ENCODE data around the gene ALPK3. TPM values are rescaled to one million over a fixed set of nuclear protein-coding genes. Genes with fewer than 3 reads are reported as not detected.

The ALPK3 gene
- polyA plus RNA-seq, 3 donors from 2014 or later = not detected

DNA sequence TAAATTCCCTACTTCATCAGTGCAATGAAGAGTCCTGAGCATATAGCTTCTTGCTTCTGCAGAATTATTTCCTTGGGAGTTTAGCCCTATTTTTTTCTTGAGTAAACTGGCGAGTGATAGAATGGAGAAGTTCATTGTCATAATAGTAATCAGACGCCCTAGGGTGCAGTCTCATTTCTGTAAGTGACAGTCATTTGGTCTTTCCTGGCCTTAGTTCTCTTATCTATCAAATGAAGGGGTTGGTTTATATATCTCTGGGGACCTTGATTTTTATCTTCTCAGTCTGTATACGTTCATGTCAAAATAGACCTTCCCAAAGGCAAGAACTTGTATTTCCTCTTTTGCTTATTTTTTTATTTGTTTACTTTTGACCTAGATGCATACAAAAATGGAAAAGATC, 9.9 kb upstream of the ALPK3 start:
- H3K9me3 Mint-ChIP-seq = no peaks in the 10 kb centered on the region
- no peak for DNase-seq
- no peaks in the 10 kb centered on the region for H3K4me1 Mint-ChIP-seq
- peak overlapping the region in 4 of 6 donors; percentile 30 to 70 (median 42) for H3K27ac Mint-ChIP-seq
- H3K36me3 Mint-ChIP-seq = peaks cover 8 to 15% (median 8%) of the 10 kb centered on the region in 3 donors
- H3K4me3 Mint-ChIP-seq = no peak overlapping the region
- peaks cover 0 to 2% (median 0%) of the 10 kb centered on the region in 3 donors for H3K27me3 Mint-ChIP-seq (ENCODE audit: low read depth in 3 of 3)

DNA sequence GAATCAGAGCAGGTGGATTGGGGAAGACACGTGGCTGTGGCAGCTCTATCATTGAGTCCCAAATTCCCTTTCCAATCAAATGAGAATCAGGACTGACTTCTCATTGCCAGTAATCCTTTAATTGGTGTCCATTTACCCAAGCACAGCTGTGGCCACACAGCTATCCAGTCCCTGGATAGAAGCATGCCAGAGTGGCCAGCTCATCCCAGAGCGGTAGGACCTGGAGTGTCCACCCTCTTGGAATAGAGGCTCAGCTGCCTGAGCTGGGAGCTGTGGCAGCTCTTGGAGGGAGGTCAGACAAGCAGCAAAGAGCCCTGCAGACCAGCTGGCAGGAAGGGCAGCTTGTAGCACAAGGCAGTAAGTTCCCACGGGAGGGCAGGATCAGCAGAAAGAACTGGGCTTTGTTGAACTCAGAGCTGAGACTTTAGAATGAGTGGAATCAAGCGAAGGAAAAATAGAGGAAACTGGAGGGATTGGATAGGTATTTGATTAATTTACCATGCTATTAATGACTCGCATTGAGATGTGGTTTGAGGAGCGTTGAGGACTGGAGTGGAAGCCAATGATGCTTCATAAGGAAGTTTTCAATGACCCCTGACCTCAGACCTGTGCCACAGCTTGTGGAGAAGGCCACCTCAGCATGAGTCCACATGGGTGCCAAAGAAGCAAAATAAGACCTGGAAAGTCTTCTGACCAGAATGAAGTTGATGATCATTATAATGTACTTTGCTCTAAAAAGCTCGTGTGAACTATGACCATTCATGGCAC, 6.9 kb upstream of the ALPK3 start:
- H3K4me1 Mint-ChIP-seq = no peaks in the 10 kb centered on the region
- no peaks in the 10 kb centered on the region for H3K9me3 Mint-ChIP-seq
- H3K27me3 Mint-ChIP-seq (ENCODE audit: low read depth in 3 of 3) = peaks cover 0 to 2% (median 2%) of the 10 kb centered on the region in 3 donors
- H3K27ac Mint-ChIP-seq = no peak overlapping the region
- H3K4me3 Mint-ChIP-seq = no peak overlapping the region
- H3K36me3 Mint-ChIP-seq = peaks cover 0 to 5% (median 3%) of the 10 kb centered on the region in 3 donors
- no peak for DNase-seq

DNA sequence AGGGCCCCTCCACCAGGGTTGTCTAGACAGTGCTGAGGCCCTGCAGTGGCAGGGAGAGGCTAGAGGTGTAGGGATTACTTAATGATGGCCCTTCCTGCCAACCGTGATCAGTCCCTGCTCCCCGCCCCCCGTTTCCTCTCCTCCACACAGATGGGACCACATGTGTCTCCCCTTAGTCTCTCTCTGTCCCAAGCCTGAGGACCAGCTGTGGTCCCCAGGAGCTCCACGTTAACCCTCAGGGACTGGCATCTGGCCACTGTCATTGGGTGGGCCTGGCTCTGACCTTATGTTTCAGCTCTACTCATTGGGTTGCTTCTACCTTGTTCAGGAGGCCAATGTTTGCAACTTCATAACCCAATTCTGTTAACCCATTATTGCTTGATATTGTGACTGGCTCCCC, 6.0 kb upstream of the ALPK3 start:
- Mint-ChIP-seq H3K27ac (no peak overlapping the region), H3K27me3 (ENCODE audit: low read depth in 3 of 3) (peaks cover 2 to 5% (median 2%) of the 10 kb centered on the region in 3 donors), H3K9me3 (no peaks in the 10 kb centered on the region), H3K4me3 (no peak overlapping the region), H3K36me3 (peaks cover 0 to 8% (median 0%) of the 10 kb centered on the region in 3 donors), H3K4me1 (no peaks in the 10 kb centered on the region)
- no peak for DNase-seq

DNA sequence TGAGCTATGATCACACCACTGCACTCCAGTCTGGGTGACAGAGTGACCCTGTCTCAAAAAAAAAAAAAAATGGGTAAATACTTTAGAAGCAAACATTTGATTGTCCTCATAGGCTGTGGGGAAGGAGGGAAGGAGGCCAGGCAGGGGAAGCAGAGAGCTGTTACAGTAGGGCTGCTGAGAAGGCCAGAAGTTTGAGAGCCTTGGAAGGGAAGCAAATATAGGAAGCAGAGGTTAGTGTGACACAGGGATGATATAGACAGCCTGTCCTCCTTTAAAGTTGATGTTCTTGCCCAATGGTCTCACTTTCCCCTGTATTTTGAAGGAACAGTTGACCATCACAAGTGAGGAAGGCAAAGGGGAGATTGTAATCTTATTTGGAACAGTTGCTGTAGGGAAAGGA, 5.3 kb upstream of the ALPK3 start:
- Mint-ChIP-seq H3K4me3 (no peak overlapping the region), H3K36me3 (peaks cover 0 to 8% (median 0%) of the 10 kb centered on the region in 3 donors), H3K9me3 (no peaks in the 10 kb centered on the region), H3K4me1 (peaks cover 0 to 2% of the 10 kb centered on the region in 2 donors), H3K27ac (no peak overlapping the region), H3K27me3 (ENCODE audit: low read depth in 3 of 3) (peaks cover 2 to 8% (median 2%) of the 10 kb centered on the region in 3 donors)
- DNase-seq = no peak

DNA sequence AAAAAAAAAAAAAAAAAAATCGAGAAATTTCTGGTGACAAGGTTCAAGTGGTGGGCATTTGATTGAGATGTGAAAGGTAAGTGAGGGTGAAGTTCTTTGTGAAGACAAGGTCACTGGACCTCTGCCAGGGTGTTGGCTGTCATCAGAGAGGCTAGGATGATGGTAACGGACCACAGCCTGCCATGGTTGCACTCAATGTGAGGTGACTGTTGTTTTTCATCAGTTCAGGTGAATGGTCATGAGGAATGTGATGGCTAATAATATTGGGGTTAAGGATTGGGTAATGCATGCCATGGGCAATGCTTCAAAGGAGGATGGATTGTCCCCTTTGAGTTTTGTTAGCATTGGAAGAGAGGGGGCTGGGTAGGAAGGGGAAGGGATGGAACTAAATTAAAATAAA, 4.3 kb upstream of the ALPK3 start:
- Mint-ChIP-seq H3K36me3 (peaks cover 0 to 8% (median 0%) of the 10 kb centered on the region in 3 donors), H3K4me3 (no peak overlapping the region), H3K27ac (peak overlapping the region in 1 of 6 donors; percentile 35), H3K9me3 (no peaks in the 10 kb centered on the region), H3K4me1 (peaks cover under 1 to 2% of the 10 kb centered on the region in 2 donors), H3K27me3 (ENCODE audit: low read depth in 3 of 3) (peaks cover 2 to 8% (median 2%) of the 10 kb centered on the region in 3 donors)
- DNase-seq = no peak

DNA sequence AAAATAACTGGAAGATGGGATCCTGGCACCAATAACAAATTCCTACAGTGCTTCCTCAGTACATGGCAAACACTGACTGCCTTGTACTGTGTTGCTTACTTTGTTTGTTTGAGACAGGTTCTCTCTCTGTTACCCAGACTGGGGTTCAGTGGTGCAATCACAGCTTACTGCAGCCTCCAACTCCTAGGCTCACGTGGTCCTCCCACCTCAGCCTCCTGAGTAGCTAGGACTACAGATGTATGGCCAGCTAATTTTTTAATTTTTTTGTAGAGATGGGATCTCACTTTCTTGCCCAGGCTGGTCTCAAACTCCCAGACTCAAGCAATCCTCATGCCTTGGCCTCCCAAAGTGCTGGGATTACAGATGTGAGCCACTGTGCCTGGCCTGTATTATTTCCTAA, 3.7 kb upstream of the ALPK3 start:
- peaks cover 0 to 8% (median 0%) of the 10 kb centered on the region in 3 donors for H3K36me3 Mint-ChIP-seq
- no peak overlapping the region for H3K4me3 Mint-ChIP-seq
- DNase-seq = no peak
- H3K27me3 Mint-ChIP-seq (ENCODE audit: low read depth in 3 of 3) = peaks cover 2 to 8% (median 2%) of the 10 kb centered on the region in 3 donors
- peaks cover 5 to 6% of the 10 kb centered on the region in 2 donors for H3K4me1 Mint-ChIP-seq
- no peak overlapping the region for H3K27ac Mint-ChIP-seq
- no peaks in the 10 kb centered on the region for H3K9me3 Mint-ChIP-seq

DNA sequence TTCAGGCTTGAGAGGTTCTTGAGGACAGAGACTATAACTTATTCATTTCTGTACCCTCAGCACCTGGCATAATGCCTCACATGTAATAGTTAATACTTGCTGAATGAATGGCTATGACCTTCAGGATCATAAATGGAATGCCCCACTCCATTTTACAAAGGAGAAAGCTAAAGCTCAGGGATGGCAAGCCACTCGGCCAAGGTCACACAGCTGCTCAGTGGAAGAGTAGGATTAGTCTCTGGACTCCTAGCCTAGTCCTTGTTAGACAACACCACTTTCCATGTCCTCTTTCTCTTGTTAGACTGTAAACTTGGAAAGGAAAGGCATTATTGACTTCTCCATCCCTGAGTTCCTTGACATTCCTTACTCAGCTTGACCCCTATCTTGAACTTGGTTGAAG, 3.2 kb upstream of the ALPK3 start:
- no peak for DNase-seq
- Mint-ChIP-seq H3K27me3 (ENCODE audit: low read depth in 3 of 3) (peaks cover 2 to 8% (median 2%) of the 10 kb centered on the region in 3 donors), H3K36me3 (peaks cover 0 to 8% (median 0%) of the 10 kb centered on the region in 3 donors), H3K9me3 (no peaks in the 10 kb centered on the region), H3K27ac (no peak overlapping the region), H3K4me3 (no peak overlapping the region), H3K4me1 (peaks cover 5 to 6% of the 10 kb centered on the region in 2 donors)

DNA sequence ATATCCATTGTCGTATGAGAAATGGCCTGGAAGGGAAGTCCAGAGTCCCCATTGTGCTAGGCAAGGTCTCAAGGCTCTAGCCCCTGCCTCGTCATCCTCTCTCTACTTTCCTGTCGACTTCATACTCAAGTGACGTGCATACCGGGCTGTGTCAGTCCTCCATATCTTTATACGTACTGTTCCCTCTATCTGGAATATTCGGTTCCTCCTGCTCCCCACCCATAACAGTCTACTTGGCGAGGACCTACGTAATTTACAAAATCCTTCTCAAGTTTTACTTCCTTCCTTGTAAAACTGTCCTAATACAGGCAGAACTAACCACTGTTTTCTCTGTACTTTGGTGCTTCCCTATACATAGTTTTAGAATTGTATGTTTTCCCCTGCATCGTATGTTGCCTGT, 2.2 kb upstream of the ALPK3 start:
- Mint-ChIP-seq H3K27ac (no peak overlapping the region), H3K4me3 (no peak overlapping the region), H3K36me3 (peaks cover 0 to 8% (median 0%) of the 10 kb centered on the region in 3 donors), H3K27me3 (ENCODE audit: low read depth in 3 of 3) (peaks cover 2 to 8% (median 4%) of the 10 kb centered on the region in 3 donors), H3K4me1 (peaks cover 5 to 6% of the 10 kb centered on the region in 2 donors), H3K9me3 (no peaks in the 10 kb centered on the region)
- DNase-seq = no peak

DNA sequence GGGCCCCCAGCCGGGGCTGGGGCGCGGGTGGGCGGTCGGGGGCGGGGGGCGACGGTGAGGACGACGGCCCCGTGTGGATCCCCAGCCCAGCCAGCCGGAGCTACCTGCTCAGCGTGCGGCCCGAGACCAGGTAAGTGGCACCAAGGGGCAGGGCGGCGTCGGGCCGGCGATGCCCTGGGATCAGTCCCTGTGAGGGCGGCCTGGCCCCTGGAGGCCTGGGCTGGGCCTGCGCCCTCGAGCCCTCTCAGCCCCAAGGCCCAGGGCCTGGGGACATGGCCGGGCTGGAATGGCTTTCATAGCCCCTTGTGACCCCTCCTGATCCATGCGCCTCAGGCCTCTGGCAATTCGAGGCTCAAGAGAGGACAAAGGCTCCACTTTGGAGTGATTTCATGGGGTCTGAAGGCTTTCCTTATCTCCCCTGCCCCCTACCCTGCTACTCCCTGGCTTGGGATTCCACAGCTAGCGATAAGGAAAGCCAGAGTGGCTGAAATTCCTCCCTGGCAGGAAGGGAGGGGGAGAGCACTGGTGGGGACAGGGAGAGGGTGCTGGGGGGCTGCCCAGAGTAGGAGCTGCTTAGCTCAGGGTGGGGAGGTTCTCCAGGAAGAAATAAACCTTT, 418 bp downstream of the ALPK3 start:
- H3K4me3 Mint-ChIP-seq = no peak overlapping the region

DNA sequence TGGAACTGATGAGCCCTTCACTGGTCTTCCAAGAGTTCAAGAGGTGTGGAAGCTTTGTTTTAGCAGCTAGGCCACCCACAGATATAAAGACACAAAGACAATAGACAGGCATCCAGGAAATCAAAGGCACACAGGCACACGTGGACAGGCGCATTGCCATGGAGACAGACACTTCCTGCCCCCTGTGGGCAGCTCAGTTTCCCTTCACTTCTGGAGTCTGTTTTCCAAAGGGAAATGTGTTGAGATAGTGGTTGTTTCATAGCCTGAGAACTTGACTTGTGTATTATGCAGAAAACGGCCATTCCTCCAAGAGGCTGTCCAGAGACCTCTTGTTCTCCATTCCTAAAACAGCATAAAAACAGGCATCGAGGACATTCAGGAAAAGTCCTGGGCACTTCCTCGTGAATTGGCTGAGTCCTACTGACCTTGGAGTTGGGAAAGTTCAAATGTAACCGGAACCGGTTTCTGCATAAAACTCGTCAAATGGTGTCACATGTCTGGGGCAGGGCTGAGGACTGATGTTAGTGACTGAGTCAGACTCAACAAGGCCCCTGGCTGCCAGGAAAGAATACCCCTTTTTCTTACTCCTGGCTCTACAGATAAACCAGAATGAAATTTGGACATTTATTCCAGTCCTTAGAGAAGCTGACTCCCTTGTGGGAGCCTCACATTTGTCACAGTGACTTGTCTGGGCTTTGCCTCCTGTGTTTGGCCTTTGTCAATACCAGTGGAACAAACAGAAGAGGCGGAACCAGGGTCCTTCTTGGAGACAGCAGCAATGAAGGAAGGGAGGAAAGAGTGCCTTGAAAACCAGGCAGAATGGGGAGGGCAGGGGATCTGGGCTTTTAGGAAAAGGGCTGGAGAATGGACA, 1.3 kb downstream of the ALPK3 start:
- H3K27ac Mint-ChIP-seq = peak overlapping the region in 1 of 6 donors; percentile 34
- no peaks in the 10 kb centered on the region for H3K9me3 Mint-ChIP-seq
- H3K4me3 Mint-ChIP-seq = peak overlapping the region in 1 of 5 donors; percentile 42
- H3K36me3 Mint-ChIP-seq = peaks cover 0 to 4% (median 0%) of the 10 kb centered on the region in 3 donors
- no peak for DNase-seq
- H3K4me1 Mint-ChIP-seq = peaks cover 5 to 6% of the 10 kb centered on the region in 2 donors
- H3K27me3 Mint-ChIP-seq (ENCODE audit: low read depth in 3 of 3) = peaks cover 2 to 11% (median 4%) of the 10 kb centered on the region in 3 donors

More for the DNA sequence above, 418 bp downstream of the ALPK3 start:
- peaks cover 2 to 11% (median 4%) of the 10 kb centered on the region in 3 donors for H3K27me3 Mint-ChIP-seq (ENCODE audit: low read depth in 3 of 3)
- peaks cover 0 to 4% (median 0%) of the 10 kb centered on the region in 3 donors for H3K36me3 Mint-ChIP-seq
- peaks cover 5 to 6% of the 10 kb centered on the region in 2 donors for H3K4me1 Mint-ChIP-seq
- H3K27ac Mint-ChIP-seq = peak overlapping the region in 1 of 6 donors; percentile 34
- H3K9me3 Mint-ChIP-seq = no peaks in the 10 kb centered on the region
- DNase-seq = no peak

DNA sequence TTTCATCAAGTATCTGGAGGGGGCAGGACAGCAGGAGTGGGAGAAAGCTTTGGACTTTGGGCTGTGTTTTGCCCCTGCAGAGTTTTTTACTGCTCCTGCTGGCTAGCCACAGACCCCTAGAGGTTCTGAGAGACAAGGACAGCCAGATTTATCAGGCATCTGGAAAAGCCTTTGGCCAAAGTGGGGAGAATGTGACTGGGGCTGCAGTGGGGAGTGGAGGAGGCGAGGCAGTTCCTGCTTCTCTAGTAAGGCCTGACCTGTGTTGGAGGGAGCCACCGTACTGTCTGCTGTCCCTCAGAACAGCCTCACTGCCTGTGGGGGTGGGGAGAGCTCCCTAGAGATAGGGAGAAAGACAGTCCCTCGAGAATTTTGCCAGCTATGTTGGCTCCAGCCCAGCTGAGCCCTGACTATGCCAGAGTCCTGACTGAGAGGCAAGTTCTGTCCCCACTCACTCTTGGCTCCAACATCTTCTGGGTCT, 2.2 kb downstream of the ALPK3 start:
- Mint-ChIP-seq H3K36me3 (peaks cover 0 to 4% (median 0%) of the 10 kb centered on the region in 3 donors), H3K4me3 (no peak overlapping the region), H3K9me3 (no peaks in the 10 kb centered on the region), H3K27me3 (ENCODE audit: low read depth in 3 of 3) (peaks cover 2 to 11% (median 4%) of the 10 kb centered on the region in 3 donors), H3K4me1 (peaks cover 5 to 6% of the 10 kb centered on the region in 2 donors), H3K27ac (no peak overlapping the region)
- no peak for DNase-seq

DNA sequence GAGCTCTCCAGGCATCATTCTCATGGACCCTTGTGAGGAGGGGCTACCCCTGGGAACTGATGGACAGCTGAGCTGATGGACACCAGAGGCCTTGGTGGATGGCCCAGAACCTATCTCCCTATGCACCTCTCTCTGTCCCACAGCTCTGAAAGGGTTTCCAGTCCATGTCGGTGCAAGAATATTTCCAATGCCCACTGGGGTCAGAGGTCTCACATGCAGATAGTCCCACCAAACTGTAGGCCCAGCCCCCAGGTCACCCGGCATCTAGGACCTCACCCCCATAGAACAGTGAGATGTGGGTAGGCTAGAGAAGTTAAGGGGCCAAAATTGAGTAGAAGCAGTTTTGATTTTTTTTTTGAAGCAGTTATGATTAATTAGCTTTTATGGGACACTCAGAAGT, 2.6 kb downstream of the ALPK3 start:
- H3K9me3 Mint-ChIP-seq = no peaks in the 10 kb centered on the region
- peaks cover 0 to 4% (median 0%) of the 10 kb centered on the region in 3 donors for H3K36me3 Mint-ChIP-seq
- no peak overlapping the region for H3K4me3 Mint-ChIP-seq
- H3K27me3 Mint-ChIP-seq (ENCODE audit: low read depth in 3 of 3) = peaks cover 2 to 11% (median 4%) of the 10 kb centered on the region in 3 donors
- no peak overlapping the region for H3K27ac Mint-ChIP-seq
- DNase-seq = no peak
- H3K4me1 Mint-ChIP-seq = peaks cover 5 to 6% of the 10 kb centered on the region in 2 donors

DNA sequence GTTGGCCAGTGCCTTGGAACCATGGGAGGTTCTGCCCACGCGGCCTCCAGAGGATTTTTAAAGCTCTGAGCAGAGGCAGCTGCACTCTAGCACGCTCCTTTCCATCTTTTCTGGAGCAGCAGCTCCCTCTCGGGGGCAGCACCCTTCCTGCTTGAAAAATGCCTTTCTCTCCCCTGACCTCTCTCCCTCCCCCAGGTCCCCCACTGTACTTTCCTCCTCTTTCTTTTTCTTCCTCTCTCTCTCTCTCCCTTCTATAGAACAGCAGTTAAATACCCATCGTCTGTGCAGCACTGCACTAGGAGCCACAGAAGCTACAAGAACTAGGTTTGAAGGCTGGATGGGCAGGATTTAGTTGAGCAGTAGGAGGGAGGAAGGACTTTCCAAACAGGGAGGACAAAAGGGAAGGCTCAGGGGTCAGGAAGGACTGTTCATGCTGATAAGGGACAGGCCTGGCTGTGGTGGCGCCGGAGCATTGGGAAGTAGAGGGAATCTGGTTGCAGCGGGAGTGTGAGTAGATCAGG, 4.4 kb downstream of the ALPK3 start:
- no peaks in the 10 kb centered on the region for H3K9me3 Mint-ChIP-seq
- no peak overlapping the region for H3K4me3 Mint-ChIP-seq
- peaks cover 5% of the 10 kb centered on the region in 2 donors for H3K4me1 Mint-ChIP-seq
- H3K27ac Mint-ChIP-seq = peak overlapping the region in 1 of 6 donors; percentile 5
- no peaks in the 10 kb centered on the region for H3K36me3 Mint-ChIP-seq
- no peak for DNase-seq
- H3K27me3 Mint-ChIP-seq (ENCODE audit: low read depth in 3 of 3) = peaks cover 0 to 4% (median 3%) of the 10 kb centered on the region in 3 donors

All from immature natural killer cell (primary cell).